ENCODE data around the gene FNIP2. TPM values are rescaled to one million over a fixed set of nuclear protein-coding genes. Genes with fewer than 3 reads are reported as not detected.
"Not testable (repeated sequence)": the region's sequence is repeated elsewhere in the genome, so short reads cannot be mapped to it uniquely, and the experiment has no call there.

Gene FNIP2
- total RNA-seq, 3 donors from 2014 or later = 61.8 to 94.1 (median 73.4) TPM

GRCh38 chr4:158741326-158742021 is 27.4 kb upstream of the FNIP2 start:
- Histone ChIP-seq H3K4me1 (ENCODE audit: low read depth) (no peaks in the 10 kb centered on the region), H3K4me3 (no peak overlapping the region), H3K36me3 (ENCODE audit: low read depth) (no peaks in the 10 kb centered on the region), H3K9me3 (no peaks in the 10 kb centered on the region)
- no peak for DNase-seq
- intact Hi-C loops (cut with DNase I, micrococcal nuclease) = no loop called here
- no peak for ATAC-seq
- TF ChIP-seq CTCF (IDR thresholded peaks at IDR 0.05) = no peak

- H3K4me1 ChIP-seq (ENCODE audit: low read depth); H3K36me3 ChIP-seq (ENCODE audit: low read depth); H3K4me3 ChIP-seq; H3K9me3 ChIP-seq; intact Hi-C loops (cut with DNase I, micrococcal nuclease); ATAC-seq; DNase-seq: not testable (repeated sequence)
Measured at GRCh38 chr4:158746537-158746936, 22.3 kb upstream of the FNIP2 start.

GRCh38 chr4:158750379-158750778 is 18.4 kb upstream of the FNIP2 start:
- intact Hi-C loops (cut with DNase I, micrococcal nuclease) = no loop called here
- TF ChIP-seq CTCF (IDR thresholded peaks at IDR 0.05) = no peak
- DNase-seq = no peak
- Histone ChIP-seq H3K9me3 (no peaks in the 10 kb centered on the region), H3K36me3 (ENCODE audit: low read depth) (no peaks in the 10 kb centered on the region), H3K4me3 (no peak overlapping the region), H3K4me1 (ENCODE audit: low read depth) (no peaks in the 10 kb centered on the region)
- no peak for ATAC-seq

- H3K4me3 ChIP-seq = no peak overlapping the region
- H3K9me3 ChIP-seq = no peaks in the 10 kb centered on the region
- DNase-seq (no peak), ATAC-seq (no peak)
- H3K4me1 ChIP-seq (ENCODE audit: low read depth) = no peaks in the 10 kb centered on the region
- intact Hi-C loops (cut with DNase I, micrococcal nuclease) = no loop called here
- H3K36me3 ChIP-seq (ENCODE audit: low read depth) = no peaks in the 10 kb centered on the region
- no peak for TF ChIP-seq CTCF (IDR thresholded peaks at IDR 0.05)
Measured at GRCh38 chr4:158754385-158755180, 14.2 kb upstream of the FNIP2 start.

GRCh38 chr4:158755819-158756218 is 13.0 kb upstream of the FNIP2 start:
- H3K36me3 ChIP-seq (ENCODE audit: low read depth); H3K4me3 ChIP-seq; H3K4me1 ChIP-seq (ENCODE audit: low read depth); H3K9me3 ChIP-seq; DNase-seq; intact Hi-C loops (cut with DNase I, micrococcal nuclease); ATAC-seq: not testable (repeated sequence)

- H3K4me3 ChIP-seq = no peak overlapping the region
- no peak for TF ChIP-seq CTCF (IDR thresholded peaks at IDR 0.05)
- ATAC-seq = no peak
- intact Hi-C loops (cut with DNase I, micrococcal nuclease) = no loop called here
- no peak for DNase-seq
- H3K36me3 ChIP-seq (ENCODE audit: low read depth) = no peaks in the 10 kb centered on the region
- H3K4me1 ChIP-seq (ENCODE audit: low read depth) = no peaks in the 10 kb centered on the region
- H3K9me3 ChIP-seq = no peaks in the 10 kb centered on the region
Measured at GRCh38 chr4:158756588-158756987, 12.2 kb upstream of the FNIP2 start.
